ENCODE measurements around the gene PLCB4. TPM values are rescaled to one million over a fixed set of nuclear protein-coding genes. Genes with fewer than 3 reads are reported as not detected.

The PLCB4 gene
- 3.0 and 4.4 TPM in 2 replicates for total RNA-seq

GRCh38 chr20:9068841-9069663 is at the start of gene PLCB4:
TSS of gene PLCB4 (plus strand) at chr20:9069087. CDS start at chr20:9307815, 238,728 bp downstream.

GRCh38 chr20:9514461-9515213 is 445.8 kb downstream of the PLCB4 start, which contains the start of gene LAMP5:
TSS of gene LAMP5 (plus strand) at chr20:9514590. CDS start at chr20:9514853, 263 bp downstream.

Data from airway epithelial cell (primary cell).